Measurements from ENCODE around the gene ACADVL. TPM values are rescaled to one million over a fixed set of nuclear protein-coding genes. Genes with fewer than 3 reads are reported as not detected.

ACADVL gene
- total and polyA plus RNA-seq, 9 donors: 251 to 312 (median 282) TPM

DNA sequence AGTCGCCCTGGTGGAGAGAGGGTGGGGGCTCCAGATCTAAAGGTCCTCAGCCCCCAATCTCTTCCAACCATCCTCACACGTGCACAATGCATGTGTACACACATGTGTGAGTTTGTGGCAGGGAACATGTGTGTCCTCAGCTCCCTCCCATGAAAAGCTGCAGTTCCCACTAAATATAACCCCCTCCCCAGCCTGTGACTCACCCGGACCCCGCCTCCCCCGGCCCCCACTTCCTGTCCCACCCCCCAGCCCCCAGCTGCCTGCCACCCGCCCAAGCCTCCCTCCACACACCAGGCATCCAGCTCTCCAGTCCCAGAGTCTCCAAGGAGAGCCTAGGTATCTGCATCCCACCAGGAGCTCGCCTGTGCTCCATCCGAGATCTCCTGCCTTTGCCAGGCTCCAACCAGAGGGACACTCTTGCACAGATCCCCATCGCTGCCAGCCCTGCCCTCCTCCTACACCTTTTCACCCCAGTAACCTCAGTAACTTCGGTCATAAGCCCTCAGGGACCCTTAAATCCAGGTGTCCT, 4.0 kb upstream of the ACADVL start:
- 9% methylated on average over 4 of the region's 10 CpGs for WGBS (ENCODE audit: insufficient coverage)

DNA sequence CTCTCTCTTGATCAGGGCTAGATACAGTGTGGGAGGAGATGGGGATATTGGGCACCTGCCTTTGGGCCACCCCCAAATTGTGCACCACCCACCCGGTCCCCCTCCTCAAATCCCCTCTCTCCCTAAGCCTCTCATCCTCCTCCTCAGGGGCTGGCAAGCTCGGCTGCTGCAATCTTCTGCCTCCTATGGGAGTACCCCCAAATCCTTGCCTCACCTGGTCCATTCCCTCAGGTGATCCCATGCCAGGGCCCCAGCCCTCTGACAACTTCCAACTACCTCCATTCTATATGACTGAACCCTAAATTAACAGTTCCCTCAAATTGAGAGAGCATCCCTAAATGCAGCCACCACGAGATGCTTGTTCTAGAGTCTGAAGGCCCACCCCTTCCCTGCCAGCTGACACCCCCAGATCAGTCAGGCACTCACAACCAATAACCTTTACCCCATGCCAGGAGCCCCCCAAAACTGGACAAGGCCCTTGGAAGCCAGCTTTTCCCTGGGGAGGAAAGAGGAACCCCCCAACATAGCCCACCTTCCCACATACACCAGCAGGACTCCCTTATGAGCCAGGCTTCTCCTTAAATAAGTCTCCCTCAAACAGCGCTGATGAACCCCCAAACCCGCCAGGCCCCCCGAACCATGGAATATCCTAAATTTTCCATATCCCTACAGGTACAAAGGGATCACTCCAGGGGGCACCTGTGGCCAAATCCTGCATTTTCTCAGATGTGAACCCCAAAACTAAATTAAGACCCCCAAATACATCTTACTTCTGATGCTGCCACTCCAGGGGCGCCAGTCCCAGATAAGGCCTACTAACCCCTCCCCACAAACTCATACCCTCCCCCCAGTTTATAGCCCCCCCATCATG, 3.3 kb upstream of the ACADVL start:
- Histone ChIP-seq H3K9me3 (replicated peaks; ENCODE audit: control insufficient read depth, low read depth, low read length) (no peaks in the 10 kb centered on the region), H3K4me3 (ENCODE audit: low read length) (peak overlapping the region; percentile 49), H3K36me3 (ENCODE audit: control insufficient read depth, insufficient read depth, low read length) (peaks cover 7% of the 10 kb centered on the region), H3K4me1 (ENCODE audit: control insufficient read depth, insufficient read depth, low read length) (peaks cover 75% of the 10 kb centered on the region), H3K27ac (ENCODE audit: low read length) (peak overlapping the region; percentile 74), H3K27me3 (ENCODE audit: control insufficient read depth, insufficient read depth, low read length) (peaks cover 7% of the 10 kb centered on the region)
- peak; percentile 57 for DNase-seq
- WGBS (ENCODE audit: insufficient coverage): 5% methylated on average over 7 of the region's 7 CpGs

More for the DNA sequence above, 4.0 kb upstream of the ACADVL start:
- Histone ChIP-seq H3K9me3 (replicated peaks; ENCODE audit: control insufficient read depth, low read depth, low read length) (no peaks in the 10 kb centered on the region), H3K27ac (ENCODE audit: low read length) (peak overlapping the region; percentile 96), H3K4me3 (ENCODE audit: low read length) (peak overlapping the region; percentile 49), H3K36me3 (ENCODE audit: control insufficient read depth, insufficient read depth, low read length) (no peaks in the 10 kb centered on the region), H3K4me1 (ENCODE audit: control insufficient read depth, insufficient read depth, low read length) (peaks cover 68% of the 10 kb centered on the region), H3K27me3 (ENCODE audit: control insufficient read depth, insufficient read depth, low read length) (peaks cover 7% of the 10 kb centered on the region)
- DNase-seq: peak; percentile 57

DNA sequence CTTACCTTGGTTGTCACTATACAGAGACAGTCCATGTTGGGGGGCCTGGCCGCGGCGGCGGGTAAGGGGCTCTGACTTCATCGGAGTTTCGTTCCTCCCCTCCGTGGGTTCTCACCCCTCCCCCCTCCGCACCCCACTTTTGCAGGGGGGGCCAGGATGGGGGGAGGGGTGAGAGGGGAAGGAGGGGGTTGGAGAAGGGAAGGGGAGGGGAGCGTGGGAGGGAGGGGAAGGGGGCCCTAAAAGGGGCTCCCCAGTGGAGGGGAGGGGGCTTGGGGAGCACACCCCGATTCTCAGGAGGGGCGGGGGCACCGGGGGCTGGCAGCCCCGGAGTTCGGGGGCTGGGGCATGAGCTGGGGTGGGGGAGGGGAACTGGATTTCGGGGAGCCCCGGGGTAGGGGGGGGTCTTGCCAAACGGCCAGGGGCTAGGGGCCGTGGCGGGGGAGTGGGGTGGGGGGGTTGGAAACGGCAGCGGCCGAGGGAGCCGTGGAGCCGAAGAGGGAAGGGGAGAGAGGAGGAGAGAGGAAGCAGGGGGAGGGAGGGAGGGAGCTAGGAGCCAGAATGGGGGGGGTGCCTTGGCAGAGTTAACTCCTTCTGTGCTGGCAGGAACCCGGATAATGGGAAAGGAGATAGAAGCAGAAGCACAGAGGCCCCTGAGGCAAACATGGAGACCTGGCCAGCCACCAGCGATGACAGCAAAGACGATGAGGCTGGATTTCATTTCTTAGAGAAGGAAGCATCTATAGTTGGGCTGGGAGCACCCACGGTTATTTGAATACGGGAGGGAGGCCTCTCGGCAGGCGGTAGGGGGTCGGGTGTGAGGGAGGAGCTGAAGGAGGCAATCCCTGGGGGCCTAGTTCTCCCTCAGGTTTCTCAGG, 2.4 kb upstream of the ACADVL start:
- 1% methylated on average over 15 of the region's 32 CpGs for WGBS (ENCODE audit: insufficient coverage)
- peaks cover 2% of the 10 kb centered on the region for H3K27me3 ChIP-seq (ENCODE audit: control insufficient read depth, insufficient read depth, low read length)
- no peaks in the 10 kb centered on the region for H3K9me3 ChIP-seq (replicated peaks; ENCODE audit: control insufficient read depth, low read depth, low read length)
- peak; percentile 93 for DNase-seq
- peaks cover 79% of the 10 kb centered on the region for H3K4me1 ChIP-seq (ENCODE audit: control insufficient read depth, insufficient read depth, low read length)
- H3K4me3 ChIP-seq (ENCODE audit: low read length): peak overlapping the region; percentile 49
- peaks cover 16% of the 10 kb centered on the region for H3K36me3 ChIP-seq (ENCODE audit: control insufficient read depth, insufficient read depth, low read length)
- H3K27ac ChIP-seq (ENCODE audit: low read length): peak overlapping the region; percentile 85

DNA sequence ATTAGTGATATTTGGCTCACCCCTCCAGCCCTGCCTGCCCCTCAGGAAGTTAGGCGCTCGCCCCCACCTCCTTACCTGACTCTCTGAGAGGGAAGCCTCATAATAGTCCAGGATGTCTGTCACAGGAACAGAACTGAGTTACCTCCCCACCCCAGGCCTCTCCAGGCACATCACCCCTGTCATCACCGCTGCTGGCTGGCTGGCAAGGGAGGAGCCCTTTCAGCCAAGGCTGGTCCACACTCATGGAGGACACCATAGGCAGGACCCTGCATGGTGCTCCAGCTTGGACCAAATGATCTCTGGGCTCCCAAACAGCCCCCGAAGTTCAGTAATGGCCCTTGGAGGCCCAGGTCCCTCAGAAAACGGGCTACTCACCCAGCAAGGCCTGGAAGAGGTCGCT, 1.6 kb upstream of the ACADVL start:
- peaks cover 24% of the 10 kb centered on the region for H3K36me3 ChIP-seq (ENCODE audit: control insufficient read depth, insufficient read depth, low read length)
- 50% methylated on average over 4 of the region's 6 CpGs for WGBS (ENCODE audit: insufficient coverage)
- no peak overlapping the region for H3K4me3 ChIP-seq (ENCODE audit: low read length)
- H3K27me3 ChIP-seq (ENCODE audit: control insufficient read depth, insufficient read depth, low read length): no peaks in the 10 kb centered on the region
- peak; percentile 41 for DNase-seq
- H3K9me3 ChIP-seq (replicated peaks; ENCODE audit: control insufficient read depth, low read depth, low read length): no peaks in the 10 kb centered on the region
- no peak overlapping the region for H3K27ac ChIP-seq (ENCODE audit: low read length)
- peaks cover 86% of the 10 kb centered on the region for H3K4me1 ChIP-seq (ENCODE audit: control insufficient read depth, insufficient read depth, low read length)

DNA sequence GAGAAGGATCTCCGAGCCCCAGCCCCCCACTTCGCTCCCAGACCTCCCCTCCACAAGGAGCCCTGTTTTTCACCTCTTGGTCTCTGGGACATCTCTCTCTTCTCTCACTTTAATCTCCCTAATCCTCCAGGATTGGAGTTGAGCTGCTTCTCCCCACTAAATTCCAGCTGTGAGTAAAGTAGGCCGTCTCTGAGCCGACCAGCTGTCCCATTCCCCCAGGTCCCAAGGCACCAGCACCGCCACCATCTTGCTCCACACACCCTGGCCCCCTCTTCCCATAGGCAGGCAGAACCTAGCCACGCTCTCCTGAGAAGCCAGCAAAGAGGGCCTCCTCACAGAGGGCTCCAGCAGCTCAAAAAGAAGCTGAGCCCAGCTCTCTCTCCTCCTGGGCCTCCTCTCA, 980 bp upstream of the ACADVL start:
- Histone ChIP-seq H3K4me3 (ENCODE audit: low read length) (no peak overlapping the region), H3K4me1 (ENCODE audit: control insufficient read depth, insufficient read depth, low read length) (peaks cover 80% of the 10 kb centered on the region), H3K36me3 (ENCODE audit: control insufficient read depth, insufficient read depth, low read length) (peaks cover 30% of the 10 kb centered on the region), H3K9me3 (replicated peaks; ENCODE audit: control insufficient read depth, low read depth, low read length) (no peaks in the 10 kb centered on the region), H3K27me3 (ENCODE audit: control insufficient read depth, insufficient read depth, low read length) (no peaks in the 10 kb centered on the region), H3K27ac (ENCODE audit: low read length) (no peak overlapping the region)
- 60% methylated on average over 4 of the region's 6 CpGs for WGBS (ENCODE audit: insufficient coverage)
- no peak for DNase-seq

DNA sequence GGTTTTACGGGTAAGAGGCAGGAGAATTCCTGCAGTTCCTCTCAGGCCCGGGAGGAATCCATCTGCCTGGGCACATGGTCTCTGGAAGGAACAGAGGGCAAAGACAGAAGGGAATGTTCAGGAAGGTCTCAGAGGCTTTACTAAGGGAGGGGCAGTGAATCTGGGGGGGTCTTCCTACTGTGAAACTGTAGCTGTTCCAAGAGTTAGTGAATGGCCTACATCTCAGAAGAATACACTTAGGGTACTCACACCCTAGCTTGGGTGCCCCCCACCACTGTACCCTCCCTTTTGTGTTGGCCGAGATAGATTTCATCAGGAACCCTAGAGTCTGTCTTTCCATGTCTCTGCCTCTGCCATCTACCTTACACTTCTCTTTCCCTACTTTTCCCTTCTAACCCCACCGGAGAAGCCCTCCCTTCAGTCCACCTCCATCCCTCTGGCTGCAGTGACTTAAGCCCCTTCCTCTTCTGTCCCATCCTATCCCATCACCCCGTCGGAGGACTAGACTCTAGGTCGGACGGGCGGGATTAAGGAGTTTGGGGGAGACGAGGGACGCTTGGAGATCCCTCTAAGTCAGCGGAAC, 418 bp upstream of the ACADVL start:
- Histone ChIP-seq H3K36me3 (ENCODE audit: control insufficient read depth, insufficient read depth, low read length) (peaks cover 36% of the 10 kb centered on the region), H3K27ac (ENCODE audit: low read length) (peak overlapping the region; percentile 93), H3K4me3 (ENCODE audit: low read length) (peak overlapping the region; percentile 91), H3K4me1 (ENCODE audit: control insufficient read depth, insufficient read depth, low read length) (peaks cover 80% of the 10 kb centered on the region), H3K9me3 (replicated peaks; ENCODE audit: control insufficient read depth, low read depth, low read length) (no peaks in the 10 kb centered on the region), H3K27me3 (ENCODE audit: control insufficient read depth, insufficient read depth, low read length) (no peaks in the 10 kb centered on the region)
- WGBS (ENCODE audit: insufficient coverage): 33% methylated on average over 4 of the region's 12 CpGs
- DNase-seq: no peak

DNA sequence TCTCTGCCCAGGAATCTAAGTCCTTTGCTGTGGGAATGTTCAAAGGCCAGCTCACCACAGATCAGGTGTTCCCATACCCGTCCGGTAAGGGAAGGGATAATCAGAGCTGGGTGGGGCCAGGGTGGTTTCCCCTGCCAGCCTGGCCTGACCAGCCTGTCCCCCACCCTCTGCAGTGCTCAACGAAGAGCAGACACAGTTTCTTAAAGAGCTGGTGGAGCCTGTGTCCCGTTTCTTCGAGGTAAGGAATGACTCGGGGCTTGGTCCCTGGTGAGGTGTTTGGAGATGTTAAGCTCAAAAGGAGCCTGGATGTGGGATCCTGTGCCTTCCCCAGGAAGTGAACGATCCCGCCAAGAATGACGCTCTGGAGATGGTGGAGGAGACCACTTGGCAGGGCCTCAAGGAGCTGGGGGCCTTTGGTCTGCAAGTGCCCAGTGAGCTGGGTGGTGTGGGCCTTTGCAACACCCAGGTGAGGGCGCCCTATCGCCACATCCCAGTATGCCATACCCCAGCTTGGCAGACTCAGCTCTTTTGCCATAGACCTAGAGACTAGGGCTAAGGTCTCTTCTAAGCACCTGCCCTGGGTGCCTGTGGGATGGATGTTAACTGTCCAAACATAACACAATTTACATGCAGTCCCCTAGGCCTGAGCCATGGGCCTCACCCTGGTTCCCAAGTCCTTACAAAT, 997 bp downstream of the ACADVL start:
- H3K27me3 ChIP-seq (ENCODE audit: control insufficient read depth, insufficient read depth, low read length): no peaks in the 10 kb centered on the region
- peak; percentile 67 for DNase-seq
- peak overlapping the region; percentile 91 for H3K4me3 ChIP-seq (ENCODE audit: low read length)
- H3K4me1 ChIP-seq (ENCODE audit: control insufficient read depth, insufficient read depth, low read length): peaks cover 70% of the 10 kb centered on the region
- WGBS (ENCODE audit: insufficient coverage): 0% methylated on average over 3 of the region's 11 CpGs
- H3K36me3 ChIP-seq (ENCODE audit: control insufficient read depth, insufficient read depth, low read length): peaks cover 49% of the 10 kb centered on the region
- no peaks in the 10 kb centered on the region for H3K9me3 ChIP-seq (replicated peaks; ENCODE audit: control insufficient read depth, low read depth, low read length)
- peak overlapping the region; percentile 93 for H3K27ac ChIP-seq (ENCODE audit: low read length)

DNA sequence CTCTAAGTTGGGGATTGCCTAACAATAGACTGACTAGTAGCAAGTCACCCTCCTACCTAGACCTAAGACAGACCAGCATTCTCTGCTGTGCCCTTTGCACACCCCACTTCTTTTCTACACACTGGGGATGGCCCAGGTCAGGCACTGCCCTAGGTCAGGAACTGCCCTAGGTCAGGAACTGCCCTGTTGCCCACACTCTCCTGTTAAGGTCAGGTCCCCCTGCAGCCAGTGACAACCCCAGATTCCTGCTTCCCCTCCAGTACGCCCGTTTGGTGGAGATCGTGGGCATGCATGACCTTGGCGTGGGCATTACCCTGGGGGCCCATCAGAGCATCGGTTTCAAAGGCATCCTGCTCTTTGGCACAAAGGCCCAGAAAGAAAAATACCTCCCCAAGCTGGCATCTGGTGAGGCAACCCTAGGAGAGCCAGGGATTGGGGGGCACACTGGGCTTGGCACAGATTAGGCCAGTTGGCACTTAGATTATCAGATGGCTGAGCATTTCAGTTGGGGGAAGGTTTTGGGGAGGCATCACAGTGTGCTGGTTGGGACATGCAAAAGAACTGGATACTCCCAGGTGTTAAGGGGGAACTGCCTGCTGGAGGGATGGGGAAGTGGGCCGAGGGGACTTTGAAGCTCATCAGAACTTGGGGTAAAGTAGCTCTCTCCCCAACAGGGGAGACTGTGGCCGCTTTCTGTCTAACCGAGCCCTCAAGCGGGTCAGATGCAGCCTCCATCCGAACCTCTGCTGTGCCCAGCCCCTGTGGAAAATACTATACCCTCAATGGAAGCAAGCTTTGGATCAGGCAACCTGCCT, 1.7 kb downstream of the ACADVL start:
- H3K36me3 ChIP-seq (ENCODE audit: control insufficient read depth, insufficient read depth, low read length): peaks cover 56% of the 10 kb centered on the region
- WGBS (ENCODE audit: insufficient coverage): 85% methylated on average over 9 of the region's 10 CpGs

More for the DNA sequence above, 1.7 kb downstream of the ACADVL start:
- H3K4me3 ChIP-seq (ENCODE audit: low read length): no peak overlapping the region
- peaks cover 63% of the 10 kb centered on the region for H3K4me1 ChIP-seq (ENCODE audit: control insufficient read depth, insufficient read depth, low read length)
- no peaks in the 10 kb centered on the region for H3K27me3 ChIP-seq (ENCODE audit: control insufficient read depth, insufficient read depth, low read length)
- peak; percentile 43 for DNase-seq
- H3K27ac ChIP-seq (ENCODE audit: low read length): peak overlapping the region; percentile 1
- no peaks in the 10 kb centered on the region for H3K9me3 ChIP-seq (replicated peaks; ENCODE audit: control insufficient read depth, low read depth, low read length)

Data from muscle of leg (tissue), 11 donors.